GM12878 (cell line): ENCODE data around the gene OR2T35. TPM values are rescaled to one million over a fixed set of nuclear protein-coding genes. Genes with fewer than 3 reads are reported as not detected.
"Not testable (repeated sequence)": the region's sequence is repeated elsewhere in the genome, so short reads cannot be mapped to it uniquely, and the experiment has no call there.

Source experiments
- ATAC-seq: fragments of 200-7000 bp; cut with Tn5 transposase; 3 replicates; pipeline ENCODE4 v1.9.1; 2020; ENCODE audit warnings: mild to moderate bottlenecking, moderate library complexity
- Bru-seq: library from RNA; stranded (reverse); fragments of 400-500 nt; gene quantifications from one replicate; lab custom pipeline; 2021; lab: Mats Ljungman, UMichigan
- BruChase-seq, 2 experiments: library from RNA; stranded (reverse); fragments of 400-500 nt; gene quantifications; one replicate each; lab custom pipeline; 2021; lab: Mats Ljungman, UMichigan
- BruUV-seq: library from RNA; stranded (reverse); fragments of 400-500 nt; replicated peaks from 2 replicates; lab custom pipeline; 2021; lab: Mats Ljungman, UMichigan
- CTCF ChIA-PET: fragments of 300-600 bp; sonication (Branson Sonifier 250); formaldehyde crosslinking; extraction: SDS; loops from one replicate; lab custom pipeline; 2021; ENCODE audit warnings: inconsistent platforms; lab: Yijun Ruan, JAX
- POLR2A ChIA-PET: fragments of 350-600 bp; formaldehyde crosslinking; extraction: SDS; loops from one replicate; lab custom pipeline; 2021; ENCODE audit warnings: inconsistent platforms; lab: Charles Lee
- RAD21 ChIA-PET: fragments of 300-600 bp; sonication (Branson Sonifier 250); formaldehyde crosslinking; loops from one replicate; lab custom pipeline; 2023; ENCODE audit warnings: antibody characterized with exemption; ENCODE audit not compliant: unreplicated experiment; lab: Charles Lee
- SMC1A ChIA-PET: fragments of 300-600 bp; sonication (Branson Sonifier 250); formaldehyde crosslinking; loops from one replicate; lab custom pipeline; 2023; ENCODE audit not compliant: unreplicated experiment, uncharacterized antibody; lab: Charles Lee
- DNase-seq: peaks from one replicate; pipeline ENCODE4 v3.0.0-alpha.2; 2011; ENCODE audit warnings: low read depth, low spot score
- FAIRE-seq: peaks from 3 replicates; lab custom pipeline; 2011; peaks lifted over from hg19 to GRCh38; lab: Jason Lieb, UNC
- H2AFZ ChIP-seq: 2 replicates; pipeline ENCODE4 v1.6.0; 2011; ENCODE audit warnings: low read depth, low read length, control low read depth; ENCODE audit not compliant: control insufficient read depth
- H3K27ac ChIP-seq: 2 replicates; pipeline ENCODE4 v1.5.1; 2011; ENCODE audit warnings: control low read depth; ENCODE audit not compliant: control insufficient read depth, insufficient read depth
- H3K27me3 ChIP-seq, 2 experiments: replicated peaks in 1 of 2; 2 replicates each; pipeline versions ENCODE4 v1.6.0 to v1.6.1; 2011; ENCODE audit warnings: low read length in 1 of 2; ENCODE audit not compliant: control insufficient read depth in 2 of 2, insufficient read depth in 2 of 2
- H3K36me3 ChIP-seq, 2 experiments: 2 replicates each; pipeline ENCODE4 v1.5.1; 2011; ENCODE audit warnings: low read length in 1 of 2; ENCODE audit not compliant: control insufficient read depth in 2 of 2, insufficient read depth in 2 of 2
- H3K4me1 ChIP-seq: 2 replicates; pipeline ENCODE4 v1.6.1; 2011; ENCODE audit warnings: mild to moderate bottlenecking, low read length, moderate library complexity, mixed read lengths; ENCODE audit not compliant: control insufficient read depth, insufficient read depth
- H3K4me2 ChIP-seq: 2 replicates; pipeline ENCODE4 v1.6.0; 2011; ENCODE audit warnings: control low read depth; ENCODE audit not compliant: control insufficient read depth, insufficient read depth
- H3K4me3 ChIP-seq: fragments of 200-600 bp; sonication (generic); 2 replicates; pipeline ENCODE4 v1.5.1; 2016
- H3K79me2 ChIP-seq: 2 replicates; pipeline ENCODE4 v1.6.0; 2011; ENCODE audit warnings: low read length; ENCODE audit not compliant: control insufficient read depth, insufficient read depth
- H3K9ac ChIP-seq: 2 replicates; pipeline ENCODE4 v1.8.0; 2011; ENCODE audit warnings: low read length, control low read depth, mixed read lengths; ENCODE audit not compliant: control insufficient read depth, insufficient read depth
- H3K9me3 ChIP-seq: replicated peaks from 3 replicates; pipeline ENCODE4 v1.5.1; 2011; ENCODE audit warnings: mild to moderate bottlenecking, low read length; ENCODE audit not compliant: control insufficient read depth, insufficient read depth
- H4K20me1 ChIP-seq: 2 replicates; pipeline ENCODE4 v1.6.0; 2011; ENCODE audit not compliant: control insufficient read depth, insufficient read depth
- WGBS: methylation state at CpG from one replicate; pipeline ENCODE4 v1.1.6; 2016; ENCODE audit warnings: low lambda C conversion rate; ENCODE audit not compliant: insufficient replicate concordance, insufficient coverage; ENCODE audit errors: missing lambda C conversion rate; 5-methylcytosine and 5-hydroxymethylcytosine counted together
- in situ Hi-C: fragments of 300-500 bp; cut with MboI; formaldehyde crosslinking; loops from 9 replicates; pipeline ENCODE4 v1.14.3; 2018; ENCODE audit warnings: mixed read lengths
- intact Hi-C: fragments of 100-400 bp; cut with micrococcal nuclease; formaldehyde crosslinking; loops from one replicate; pipeline ENCODE4 v1.14.2; 2022; ENCODE audit not compliant: unreplicated experiment
- long read RNA-seq, 2 experiments: library from polyadenylated mRNA; unstranded; transcript quantifications; one replicate each; pipeline ENCODE4 v2.0.0, GENCODE V29; 2019 to 2020
- polyA minus RNA-seq, 3 experiments: library from RNA; depleted of rRNA, polyadenylated mRNA; stranded (reverse); fragments of >200 nt; gene quantifications; 2 replicates each; pipeline ENCODE4 v1.2.3, GENCODE V29; 2011
- polyA plus RNA-seq, 11 experiments: library from polyadenylated mRNA; depleted of rRNA in 4 of 11; unstranded in 6 of 11; stranded (reverse) in 5 of 11; fragments of >200 nt; fragmentation: Nextera tagmentation in 4 of 11; fragmentation: Illumina TruSeq in 1 of 11; extraction: Ambion mirVana in 4 of 11; extraction: Trizol in 1 of 11; gene quantifications; 1 replicate in 1 of 11; 2 replicates in 10 of 11; pipeline versions ENCODE4 v1.2.1 to v1.2.3, GENCODE V29; 2011 to 2016; ENCODE audit warnings: inconsistent platforms in 2 of 11, missing spikeins in 2 of 11, low read depth in 1 of 11
- total RNA-seq, 4 experiments: library from RNA; depleted of rRNA in 3 of 4; stranded (reverse); fragments of >200 nt in 3 of 4; fragmentation: Illumina TruSeq in 1 of 4; extraction: Trizol in 1 of 4; gene quantifications; 2 replicates each; pipeline versions ENCODE4 v1.2.1 to v1.2.3, GENCODE V29; 2013 to 2021

OR2T35 gene, protein sequence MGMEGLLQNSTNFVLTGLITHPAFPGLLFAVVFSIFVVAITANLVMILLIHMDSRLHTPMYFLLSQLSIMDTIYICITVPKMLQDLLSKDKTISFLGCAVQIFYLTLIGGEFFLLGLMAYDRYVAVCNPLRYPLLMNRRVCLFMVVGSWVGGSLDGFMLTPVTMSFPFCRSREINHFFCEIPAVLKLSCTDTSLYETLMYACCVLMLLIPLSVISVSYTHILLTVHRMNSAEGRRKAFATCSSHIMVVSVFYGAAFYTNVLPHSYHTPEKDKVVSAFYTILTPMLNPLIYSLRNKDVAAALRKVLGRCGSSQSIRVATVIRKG
- total RNA-seq (2013; cell fraction: nucleolus; rRNA removed) = 40.5 and 47.9 TPM in 2 replicates
- total RNA-seq (2014; rRNA removed) (0.22 and 0.68 TPM in 2 replicates), total RNA-seq (2014; rRNA removed; fragmentation: Illumina TruSeq; extraction: Trizol) (0.89 and 0.97 TPM in 2 replicates), total RNA-seq (2021) (0.49 and 0.66 TPM in 2 replicates), polyA plus RNA-seq (2011; rRNA removed) (0.54 and 0.61 TPM in 2 replicates), polyA plus RNA-seq (2014; fragmentation: Illumina TruSeq; extraction: Trizol) (not detected in 2 replicates), polyA plus RNA-seq (2014; fragmentation: Nextera tagmentation; extraction: Ambion mirVana) (under 1 TPM in 1 of 2 experiments, not detected in 1; 0.03 TPM), polyA plus RNA-seq (2014; rRNA removed) (0.08 and 0.15 TPM in 2 replicates), polyA plus RNA-seq (2016; fragmentation: Nextera tagmentation; extraction: Ambion mirVana) (under 1 TPM; 0.10 to 0.28 TPM), polyA minus RNA-seq (2011; rRNA and poly(A)+ RNA removed) (97.2 and 229 TPM in 2 replicates), Bru-seq, nascent RNA (percentile 91 among the genes with signal in this experiment), BruChase-seq, experiment 1, labeled RNA remaining after a 6-hour chase (percentile 77 among the genes with signal in this experiment), BruChase-seq, experiment 2, labeled RNA remaining after a 2-hour chase (percentile 81 among the genes with signal in this experiment)
- 0.39 TPM for polyA plus RNA-seq (2011; ENCODE audit: low read depth)
- 0.07 TPM in 1 of 2 replicates, not detected in the other for polyA plus RNA-seq (2011; cell fraction: cytosol; rRNA removed)
- polyA plus RNA-seq (2011; cell fraction: nucleus; rRNA removed) = 14.6 and 14.8 TPM in 2 replicates
- polyA plus RNA-seq (2012) = 0.07 TPM in 1 of 2 replicates, not detected in the other
- polyA minus RNA-seq (2011; cell fraction: cytosol; rRNA and poly(A)+ RNA removed) = 1.5 TPM in 1 of 2 replicates, not detected in the other
- 88.9 and 146 TPM in 2 replicates for polyA minus RNA-seq (2011; cell fraction: nucleus; rRNA and poly(A)+ RNA removed)
- long read RNA-seq, experiment 1 = 0 reads
- long read RNA-seq, experiment 2 = 0 reads

DNA sequence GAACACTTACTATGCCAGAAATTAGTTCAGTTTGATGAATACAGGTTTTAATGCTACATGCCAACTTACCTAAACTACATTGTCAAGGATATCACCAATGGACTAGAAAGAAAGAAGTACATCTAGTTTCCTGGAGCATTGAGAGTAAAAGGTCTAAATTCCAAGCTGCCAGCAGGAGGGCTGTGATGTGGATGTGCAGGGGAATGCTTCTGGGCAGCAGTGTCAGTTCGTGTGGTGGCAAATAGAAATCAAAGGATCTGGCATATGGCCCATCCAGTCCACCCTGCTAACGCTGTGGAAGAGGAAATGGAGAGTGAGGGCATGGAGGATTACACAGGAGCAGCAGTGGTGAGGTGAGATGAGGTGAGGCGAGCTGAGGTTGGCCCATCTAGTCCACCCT lies at the start of gene OR2T35:
OR2T35 (minus strand) TSS at position 101 of the 400 bp plus-strand sequence. CDS start 6,020 bp downstream, outside the sequence.
- H3K27ac ChIP-seq, H3K4me1 ChIP-seq, H3K4me3 ChIP-seq, ATAC-seq, POLR2A ChIA-PET, H3K9ac ChIP-seq, H2AFZ ChIP-seq, H3K79me2 ChIP-seq, H3K27me3 ChIP-seq, H3K36me3 ChIP-seq, CTCF ChIA-PET, FAIRE-seq, H4K20me1 ChIP-seq, H3K9me3 ChIP-seq, SMC1A ChIA-PET, RAD21 ChIA-PET, H3K4me2 ChIP-seq, BruUV-seq, DNase-seq, intact Hi-C loops, in situ Hi-C loops: not testable (repeated sequence)
- WGBS = no CpG with 5 or more reads among the region's 3 CpGs
